Liver (tissue), 9 donors: ENCODE results near the gene CDON. TPM values are rescaled to one million over a fixed set of nuclear protein-coding genes. Genes with fewer than 3 reads are reported as not detected.

Experiments used
- DNase-seq: peaks from one replicate; pipeline ENCODE4 v3.0.0-alpha.2; 2017; ENCODE audit warnings: low spot score
- H3K27ac ChIP-seq, 2 donors: one replicate each; pipeline ENCODE4 v1.7.0; 2013; ENCODE audit warnings: inconsistent platforms in 2 of 2, low read length in 2 of 2, control low read depth in 1 of 2, low read depth in 1 of 2, mild to moderate bottlenecking in 1 of 2
- H3K27me3 ChIP-seq, 4 donors: one replicate each; pipeline versions ENCODE4 v1.6.1 to v1.7.0; 2013; ENCODE audit warnings: low read length in 3 of 4, inconsistent platforms in 1 of 4, mild to moderate bottlenecking in 1 of 4, moderate library complexity in 1 of 4; ENCODE audit not compliant: control insufficient read depth in 4 of 4, insufficient read depth in 4 of 4
- H3K36me3 ChIP-seq, 4 donors: one replicate each; pipeline versions ENCODE4 v1.6.1 to v1.7.0; 2013; ENCODE audit warnings: low read length in 3 of 4, mild to moderate bottlenecking in 3 of 4, low read depth in 1 of 4, moderate library complexity in 1 of 4; ENCODE audit not compliant: control insufficient read depth in 4 of 4, insufficient read depth in 3 of 4
- H3K4me1 ChIP-seq, 4 donors: one replicate each; pipeline versions ENCODE4 v1.6.1 to v1.7.0; 2013; ENCODE audit warnings: low read length in 3 of 4, mild to moderate bottlenecking in 3 of 4, moderate library complexity in 1 of 4; ENCODE audit not compliant: control insufficient read depth in 4 of 4, insufficient read depth in 4 of 4
- H3K4me3 ChIP-seq, 3 donors: one replicate each; pipeline versions ENCODE4 v1.6.1 to v1.7.0; 2013; ENCODE audit warnings: low read length in 3 of 3, control low read depth in 1 of 3, low read depth in 1 of 3, mild to moderate bottlenecking in 1 of 3
- H3K9ac ChIP-seq, 2 donors: one replicate each; pipeline ENCODE4 v1.7.0; 2013; ENCODE audit warnings: low read length in 2 of 2, mild to moderate bottlenecking in 2 of 2, moderate library complexity in 2 of 2, control low read depth in 1 of 2, low read depth in 1 of 2
- H3K9me3 ChIP-seq, 4 donors: one replicate each; pipeline versions ENCODE4 v1.6.1 to v1.7.0; 2013; ENCODE audit warnings: low read length in 3 of 4; ENCODE audit not compliant: control insufficient read depth in 4 of 4
- ATF3 ChIP-seq: IDR thresholded peaks from 2 replicates; pipeline ENCODE4 v1.6.1; 2016; ENCODE audit warnings: antibody characterized with exemption
- CTCF ChIP-seq: fragments of 150-350 bp; IDR thresholded peaks from 2 replicates; pipeline ENCODE4 v1.5.1; 2017; ENCODE audit warnings: improper control_type of control experiment, low read depth, low read length; ENCODE audit not compliant: missing input control
- EGR1 ChIP-seq, 2 donors: IDR thresholded peaks; 2 replicates each; pipeline ENCODE4 v1.6.1; 2016 to 2018; ENCODE audit warnings: antibody characterized with exemption in 2 of 2, low read depth in 2 of 2
- FOXA1 ChIP-seq: IDR thresholded peaks from 2 replicates; pipeline ENCODE4 v1.6.1; 2016; ENCODE audit warnings: antibody characterized with exemption
- FOXA2 ChIP-seq: IDR thresholded peaks from 2 replicates; pipeline ENCODE4 v1.6.1; 2016; ENCODE audit warnings: antibody characterized with exemption
- GABPA ChIP-seq, 2 donors: IDR thresholded peaks in 1 of 2; conservative IDR thresholded peaks in 1 of 2; 2 replicates each; pipeline ENCODE4 v1.6.1; 2016; ENCODE audit warnings: antibody characterized with exemption in 2 of 2, mild to moderate bottlenecking in 1 of 2, moderate library complexity in 1 of 2
- HNF4A ChIP-seq, 2 donors: conservative IDR thresholded peaks; 2 replicates each; pipeline ENCODE4 v1.6.1; 2016; ENCODE audit warnings: antibody characterized with exemption in 2 of 2, mild to moderate bottlenecking in 2 of 2
- HNF4G ChIP-seq: IDR thresholded peaks from 2 replicates; pipeline ENCODE4 v1.6.1; 2016; ENCODE audit warnings: antibody characterized with exemption
- JUND ChIP-seq, 2 donors: IDR thresholded peaks; 2 replicates each; pipeline ENCODE4 v1.6.1; 2016; ENCODE audit warnings: antibody characterized with exemption in 2 of 2
- MAX ChIP-seq: IDR thresholded peaks from 2 replicates; pipeline ENCODE4 v1.6.1; 2016; ENCODE audit warnings: antibody characterized with exemption
- NR2F2 ChIP-seq: IDR thresholded peaks from 2 replicates; pipeline ENCODE4 v1.6.1; 2016; ENCODE audit warnings: antibody characterized with exemption
- RAD21 ChIP-seq, 2 donors: IDR thresholded peaks; 2 replicates each; pipeline ENCODE4 v1.6.1; 2016; ENCODE audit warnings: antibody characterized with exemption in 2 of 2, mild to moderate bottlenecking in 2 of 2
- REST ChIP-seq: IDR thresholded peaks from 2 replicates; pipeline ENCODE4 v1.6.1; 2016; ENCODE audit warnings: antibody characterized with exemption, mild to moderate bottlenecking
- RXRA ChIP-seq, 2 donors: IDR thresholded peaks; 2 replicates each; pipeline ENCODE4 v1.6.1; 2017 to 2018; ENCODE audit warnings: antibody characterized with exemption in 2 of 2, mild to moderate bottlenecking in 1 of 2
- SP1 ChIP-seq: IDR thresholded peaks from 2 replicates; pipeline ENCODE4 v1.6.1; 2018; ENCODE audit warnings: antibody characterized with exemption, mild to moderate bottlenecking
- TAF1 ChIP-seq: conservative IDR thresholded peaks from 2 replicates; pipeline ENCODE4 v1.6.1; 2016; ENCODE audit warnings: antibody characterized with exemption, mild to moderate bottlenecking
- YY1 ChIP-seq: IDR thresholded peaks from 2 replicates; pipeline ENCODE4 v1.6.1; 2016; ENCODE audit warnings: antibody characterized with exemption, mild to moderate bottlenecking
- ZBTB33 ChIP-seq: IDR thresholded peaks from 2 replicates; pipeline ENCODE4 v1.6.1; 2016; ENCODE audit warnings: antibody characterized with exemption
- WGBS: extraction: QIAGEN DNeasy Blood & Tissue Kit; methylation state at CpG from one replicate; pipeline ENCODE4 v1.1.7; 2013; 5-methylcytosine and 5-hydroxymethylcytosine counted together
- polyA plus RNA-seq, 2 donors: library from polyadenylated mRNA; stranded (reverse) in 1 of 2; unstranded in 1 of 2; fragments of 200-250 nt in 1 of 2; fragments of >200 nt in 1 of 2; fragmentation: Nextera tagmentation in 1 of 2; extraction: Ambion mirVana in 1 of 2; gene quantifications; one replicate each; pipeline versions ENCODE4 v1.2.1 to v1.2.3, GENCODE V29; 2013 to 2015
- total RNA-seq, 2 donors: library from RNA; depleted of rRNA; stranded (reverse); fragments of >200 nt; gene quantifications; one replicate each; pipeline ENCODE4 v1.2.3, GENCODE V29; 2014
- donor health status: healthy.
- donor health status: healthy.
- donor health status: healthy.
- donor health status: healthy.
- donor health status: healthy.

The CDON gene
- total and polyA plus RNA-seq, 4 donors = 0.69 to 7.4 (median 3.9) TPM

GRCh38 chr11:125938418-125938817 lies 124.2 kb downstream of the CDON start:
- H3K9ac ChIP-seq = no peak overlapping the region
- no peak overlapping the region for H3K27ac ChIP-seq
- H3K4me1 ChIP-seq = peaks cover 0 to 5% (median 1%) of the 10 kb centered on the region in 4 donors
- peak; percentile 19 for DNase-seq
- no peaks in the 10 kb centered on the region for H3K9me3 ChIP-seq
- no peaks in the 10 kb centered on the region for H3K36me3 ChIP-seq
- no peak overlapping the region for H3K4me3 ChIP-seq
- TF ChIP-seq EGR1 (IDR thresholded peaks at IDR 0.05; ENCODE audit: low read depth in 2 of 2) (no peak), HNF4A (conservative IDR thresholded peaks at IDR 0.05) (no peak), RXRA (IDR thresholded peaks at IDR 0.05) (no peak), MAX (no peak), ZBTB33 (no peak), JUND (IDR thresholded peaks at IDR 0.05) (no peak), TAF1 (no peak), HNF4G (no peak)
- 90% methylated on average over 5 of the region's 5 CpGs for WGBS
- no peaks in the 10 kb centered on the region for H3K27me3 ChIP-seq

GRCh38 chr11:125935618-125936199 lies 127.0 kb downstream of the CDON start:
- H3K27me3 ChIP-seq = no peaks in the 10 kb centered on the region
- no peaks in the 10 kb centered on the region for H3K36me3 ChIP-seq
- no peak overlapping the region for H3K9ac ChIP-seq
- no peak overlapping the region for H3K27ac ChIP-seq
- TF ChIP-seq HNF4G (no peak), YY1 (no peak), NR2F2 (no peak), ATF3 (no peak), TAF1 (no peak), EGR1 (IDR thresholded peaks at IDR 0.05; ENCODE audit: low read depth in 2 of 2) (no peak), RAD21 (IDR thresholded peaks at IDR 0.05) (no peak), RXRA (IDR thresholded peaks at IDR 0.05) (no peak), SP1 (no peak), FOXA2 (no peak), CTCF (no peak), GABPA (IDR thresholded peaks at IDR 0.05 in 1 of 2, conservative IDR thresholded peaks at IDR 0.05 in 1 of 2) (no peak), REST (no peak), ZBTB33 (no peak), MAX (no peak), HNF4A (conservative IDR thresholded peaks at IDR 0.05) (no peak), JUND (IDR thresholded peaks at IDR 0.05) (no peak), FOXA1 (no peak)
- WGBS = 82% methylated on average over 12 of the region's 12 CpGs
- no peak overlapping the region for H3K4me3 ChIP-seq
- DNase-seq = peak; percentile 27
- H3K4me1 ChIP-seq = no peaks in the 10 kb centered on the region
- no peaks in the 10 kb centered on the region for H3K9me3 ChIP-seq
